Medulla oblongata (tissue), 1 donor: ENCODE measurements around the gene SH3GL1.
A peak's percentile ranks its signal among the peaks of the same experiment; 100 is the strongest.
"Not testable (repeated sequence)": the region's sequence is repeated elsewhere in the genome, so short reads cannot be mapped to it uniquely, and the experiment has no call there.

Experiments used
- DNase-seq: peaks from one replicate; pipeline ENCODE4 v3.0.0-alpha.2; 2015; ENCODE audit errors: extremely low spot score

Gene SH3GL1

GRCh38 chr19:4362831-4363545 is 37.4 kb downstream of the SH3GL1 start:
- DNase-seq: no peak

- DNase-seq: no peak
These were observed 38.1 kb downstream of the SH3GL1 start for GRCh38 chr19:4362101-4362828.

- no peak for DNase-seq
These were observed 38.9 kb downstream of the SH3GL1 start for GRCh38 chr19:4361152-4362046.

- no peak for DNase-seq
These were observed 39.7 kb downstream of the SH3GL1 start for GRCh38 chr19:4360641-4361151.

GRCh38 chr19:4360081-4360569 is 40.2 kb downstream of the SH3GL1 start:
- no peak for DNase-seq

GRCh38 chr19:4359627-4360000 is 40.7 kb downstream of the SH3GL1 start:
- no peak for DNase-seq

- no peak for DNase-seq
These were observed 41.4 kb downstream of the SH3GL1 start for GRCh38 chr19:4358709-4359626.

GRCh38 chr19:4357921-4358326 is 42.4 kb downstream of the SH3GL1 start:
- DNase-seq: no peak

GRCh38 chr19:4357095-4357797 is 43.1 kb downstream of the SH3GL1 start:
- no peak for DNase-seq

GRCh38 chr19:4354897-4355296 is 45.5 kb downstream of the SH3GL1 start:
- no peak for DNase-seq

- DNase-seq: no peak
These were observed 46.1 kb downstream of the SH3GL1 start for GRCh38 chr19:4354282-4354681.

- peak; percentile 46 for DNase-seq
These were observed 47.6 kb downstream of the SH3GL1 start for GRCh38 chr19:4352701-4353121.

GRCh38 chr19:4350726-4351125 is 49.6 kb downstream of the SH3GL1 start:
- DNase-seq: no peak

GRCh38 chr19:4350111-4350510 is 50.2 kb downstream of the SH3GL1 start:
- DNase-seq: no peak

- DNase-seq: not testable (repeated sequence)
These were observed 51.1 kb downstream of the SH3GL1 start for GRCh38 chr19:4349225-4349624.

GRCh38 chr19:4347521-4347920 is 52.8 kb downstream of the SH3GL1 start:
- DNase-seq: no peak

- no peak for DNase-seq
These were observed 54.3 kb downstream of the SH3GL1 start for GRCh38 chr19:4346020-4346383.

- DNase-seq: no peak
These were observed 54.9 kb downstream of the SH3GL1 start for GRCh38 chr19:4345342-4346019.
